B cell (primary cell): ENCODE data around the gene CINP. TPM values are rescaled to one million over a fixed set of nuclear protein-coding genes. Genes with fewer than 3 reads are reported as not detected.

Experiments used
- ATAC-seq: fragments of 200-7000 bp; cut with Tn5 transposase; one replicate; pipeline ENCODE4 v1.10.0; 2021; ENCODE audit warnings: low read depth, mild to moderate bottlenecking, moderate number of reproducible peaks, moderate library complexity
- CTCF ChIA-PET: fragments of 350-600 bp; sonication (Branson Sonifier 250); formaldehyde crosslinking; loops from one replicate; lab custom pipeline; 2021; ENCODE audit warnings: antibody characterized with exemption, inconsistent platforms; lab: Charles Lee
- POLR2A ChIA-PET: fragments of 350-600 bp; sonication (Branson Sonifier 250); formaldehyde crosslinking; loops from one replicate; lab custom pipeline; 2021; ENCODE audit warnings: antibody characterized with exemption; lab: Charles Lee
- DNase-seq: peaks from one replicate; pipeline ENCODE4 v3.0.0; 2013
- H2AFZ ChIP-seq: 2 replicates; pipeline ENCODE4 v1.6.1; 2012; ENCODE audit warnings: mild to moderate bottlenecking, low read depth, low read length; ENCODE audit not compliant: insufficient read depth, poor library complexity, severe bottlenecking
- H3K27ac ChIP-seq, 2 donors: 1 replicate in 1 of 2; 2 replicates in 1 of 2; pipeline ENCODE4 v1.5.1; 2012 to 2013; ENCODE audit warnings: low read length in 2 of 2, mild to moderate bottlenecking in 2 of 2, moderate library complexity in 1 of 2
- H3K27me3 ChIP-seq, 4 experiments: fragments of 200-600 bp in 1 of 4; sonication (generic) in 1 of 4; replicated peaks in 1 of 4; 1 replicate in 2 of 4; 2 replicates in 2 of 4; pipeline versions ENCODE4 v1.6.1 to v1.7.0; 2013 to 2016; ENCODE audit warnings: low read length in 3 of 4, mild to moderate bottlenecking in 2 of 4, mixed read lengths in 1 of 4, moderate library complexity in 1 of 4; ENCODE audit not compliant: insufficient read depth in 4 of 4, control insufficient read depth in 3 of 4; ENCODE audit errors: control extremely low read depth in 1 of 4
- H3K36me3 ChIP-seq, 2 experiments: replicated peaks in 1 of 2; 1 replicate in 1 of 2; 2 replicates in 1 of 2; pipeline versions ENCODE4 v1.6.1 to v1.7.1; 2013; ENCODE audit warnings: low read length in 1 of 2; ENCODE audit not compliant: insufficient read depth in 2 of 2, control insufficient read depth in 1 of 2; ENCODE audit errors: control extremely low read depth in 1 of 2, extremely low read depth in 1 of 2
- H3K4me1 ChIP-seq, 2 donors: fragments of 200-600 bp in 1 of 2; sonication (generic) in 1 of 2; 1 replicate in 1 of 2; 2 replicates in 1 of 2; pipeline versions ENCODE4 v1.5.1 to v1.6.1; 2013 to 2017; ENCODE audit warnings: low read length in 2 of 2; ENCODE audit not compliant: control insufficient read depth in 2 of 2, insufficient read depth in 2 of 2
- H3K4me2 ChIP-seq: replicated peaks from 2 replicates; pipeline ENCODE3; 2012; ENCODE audit warnings: mild to moderate bottlenecking, low read depth, low read length; ENCODE audit not compliant: poor library complexity, severe bottlenecking
- H3K4me3 ChIP-seq, 5 experiments: fragments of 200-600 bp in 1 of 5; sonication (generic) in 1 of 5; 1 replicate in 3 of 5; 2 replicates in 2 of 5; pipeline versions ENCODE4 v1.5.1 to v1.7.0; 2011 to 2016; ENCODE audit warnings: low read length in 4 of 5, mild to moderate bottlenecking in 4 of 5, low read depth in 2 of 5, control low read depth in 1 of 5, moderate library complexity in 1 of 5; ENCODE audit not compliant: insufficient read depth in 1 of 5; ENCODE audit errors: control extremely low read depth in 1 of 5, extremely low read depth in 1 of 5
- H3K79me2 ChIP-seq: fragments of 200-600 bp; sonication (generic); one replicate; pipeline ENCODE4 v1.6.0; 2016; ENCODE audit warnings: low read length; ENCODE audit not compliant: control insufficient read depth, insufficient read depth
- H3K9ac ChIP-seq: fragments of 200-600 bp; sonication (generic); 2 replicates; pipeline ENCODE4 v1.6.1; 2017; ENCODE audit warnings: mild to moderate bottlenecking, low read length, moderate library complexity
- H3K9me3 ChIP-seq, 3 donors: one replicate each; pipeline versions ENCODE4 v1.6.1 to v1.7.1; 2013; ENCODE audit warnings: low read length in 2 of 3; ENCODE audit not compliant: control insufficient read depth in 2 of 3, insufficient read depth in 1 of 3; ENCODE audit errors: control extremely low read depth in 1 of 3
- H4K20me1 ChIP-seq: 2 replicates; pipeline ENCODE4 v1.6.0; 2012; ENCODE audit warnings: mild to moderate bottlenecking, low read length; ENCODE audit not compliant: insufficient read depth, control insufficient read depth, poor library complexity, severe bottlenecking
- H3K27ac Mint-ChIP-seq: one replicate; pipeline ENCODE4 v1.8.0; 2021; ENCODE audit warnings: mixed read lengths
- H3K27me3 Mint-ChIP-seq: one replicate; pipeline ENCODE4 v1.8.0; 2021; ENCODE audit warnings: mixed read lengths
- H3K4me1 Mint-ChIP-seq: one replicate; pipeline ENCODE4 v1.8.0; 2021; ENCODE audit warnings: mixed read lengths
- H3K4me3 Mint-ChIP-seq: one replicate; pipeline ENCODE4 v1.8.0; 2021; ENCODE audit warnings: mixed read lengths
- H3K9me3 Mint-ChIP-seq: one replicate; pipeline ENCODE4 v1.8.0; 2022; ENCODE audit warnings: mixed read lengths; ENCODE audit not compliant: insufficient read depth
- CTCF ChIP-seq: fragments of 200-600 bp; IDR thresholded peaks from one replicate; pipeline ENCODE4 v1.8.0; 2022; ENCODE audit warnings: antibody characterized with exemption, mild to moderate bottlenecking
- EZH2 ChIP-seq: IDR thresholded peaks from 2 replicates; pipeline ENCODE4 v1.6.1; 2012; ENCODE audit warnings: borderline replicate concordance, low read depth, mild to moderate bottlenecking, moderate library complexity, low read length; ENCODE audit not compliant: insufficient read depth, poor library complexity, severe bottlenecking
- WGBS: methylation state at CpG from one replicate; pipeline ENCODE4 v1.1.5; 2013; ENCODE audit warnings: missing lambda C conversion rate; ENCODE audit not compliant: insufficient coverage; 5-methylcytosine and 5-hydroxymethylcytosine counted together
- intact Hi-C: fragments of 100-400 bp; cut with micrococcal nuclease; formaldehyde crosslinking; loops from one replicate; pipeline ENCODE4 v1.10.0; 2022
- polyA plus RNA-seq: library from polyadenylated mRNA; depleted of rRNA; stranded (reverse); fragments of >200 nt; gene quantifications from 2 replicates; pipeline ENCODE4 v1.2.3, GENCODE V29; 2012
- total RNA-seq, 2 donors: library from RNA; stranded (reverse); fragments of 120-200 nt in 1 of 2; gene quantifications; 1 replicate in 1 of 2; 2 replicates in 1 of 2; pipeline versions ENCODE4 v1.2.3 to v1.2.4, GENCODE V29; 2013 to 2022

The CINP gene
- total and polyA plus RNA-seq, 2 donors (not counting 1 experiment from before 2014, with no cell fraction given) = 21.9 to 28.8 TPM

DNA sequence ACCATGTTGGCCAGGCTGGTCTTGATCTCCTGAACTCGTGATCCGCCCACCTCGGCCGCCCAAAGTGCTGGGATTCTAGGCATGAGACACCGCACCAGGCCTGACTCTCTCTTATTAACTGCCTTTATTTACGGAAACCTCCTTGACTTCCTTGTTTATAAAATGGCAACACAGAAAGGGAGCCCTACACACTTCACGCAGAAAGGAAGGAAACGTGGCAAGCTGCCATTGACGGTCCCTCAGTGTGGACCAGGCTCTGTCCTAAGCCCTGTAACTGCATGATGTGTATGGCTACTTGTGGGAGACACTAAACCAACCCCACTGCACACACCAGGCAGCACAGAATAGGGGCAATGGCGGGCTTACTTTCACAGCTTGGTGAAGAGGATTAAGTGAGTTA lies 11.7 kb downstream of the CINP start:
- H2AFZ ChIP-seq = no peak overlapping the region
- Mint-ChIP-seq H3K27ac (no peak overlapping the region), H3K27me3 (no peaks in the 10 kb centered on the region), H3K4me1 (no peaks in the 10 kb centered on the region), H3K9me3 (no peaks in the 10 kb centered on the region), H3K4me3 (no peak overlapping the region)
- 94% methylated on average over 5 of the region's 10 CpGs for WGBS
- H3K27ac ChIP-seq = no peak overlapping the region
- peaks cover 0 to 74% of the 10 kb centered on the region in 2 experiments for H3K36me3 ChIP-seq
- no peak for ATAC-seq
- H3K4me1 ChIP-seq = no peaks in the 10 kb centered on the region
- no peak overlapping the region for H3K4me3 ChIP-seq
- no peaks in the 10 kb centered on the region for H3K27me3 ChIP-seq
- H4K20me1 ChIP-seq = peaks cover 3% of the 10 kb centered on the region
- H3K9me3 ChIP-seq = no peaks in the 10 kb centered on the region
- intact Hi-C loops = no loop called here
- peaks cover 10% of the 10 kb centered on the region for H3K79me2 ChIP-seq
- DNase-seq = no peak
- ChIA-PET CTCF (no interaction called here), POLR2A (no interaction called here)
- TF ChIP-seq EZH2 (no peak), CTCF (no peak)
- H3K4me2 ChIP-seq = no peak overlapping the region
- no peak overlapping the region for H3K9ac ChIP-seq

DNA sequence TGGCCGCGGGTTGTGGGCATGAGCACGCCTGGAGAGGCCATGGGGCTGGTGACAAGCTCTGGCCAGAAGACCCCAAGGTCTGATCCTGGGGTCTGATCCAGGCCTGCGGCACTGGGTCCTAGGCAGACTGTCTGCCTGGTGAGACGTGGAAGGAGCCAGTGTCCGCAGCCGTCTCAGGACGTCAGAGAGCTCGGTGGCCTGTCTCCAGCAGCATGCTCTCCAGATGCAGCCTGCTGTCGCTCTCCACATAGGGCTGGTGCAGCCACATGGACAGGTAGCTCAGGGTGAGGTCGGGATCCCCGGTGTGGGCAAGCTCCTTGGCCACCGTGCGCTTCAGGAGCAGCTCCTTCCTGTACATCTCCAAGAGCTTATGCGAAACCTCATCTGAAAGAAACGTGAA lies 14.3 kb downstream of the CINP start:
- no peak overlapping the region for H3K4me2 ChIP-seq
- Mint-ChIP-seq H3K4me1 (no peaks in the 10 kb centered on the region), H3K27ac (no peak overlapping the region), H3K9me3 (no peaks in the 10 kb centered on the region), H3K4me3 (no peak overlapping the region), H3K27me3 (no peaks in the 10 kb centered on the region)
- peaks cover 3% of the 10 kb centered on the region for H4K20me1 ChIP-seq
- intact Hi-C loops = no loop called here
- DNase-seq (no peak), ATAC-seq (no peak)
- no peaks in the 10 kb centered on the region for H3K4me1 ChIP-seq
- H2AFZ ChIP-seq = no peak overlapping the region
- TF ChIP-seq CTCF (no peak), EZH2 (no peak)
- no peaks in the 10 kb centered on the region for H3K9me3 ChIP-seq
- WGBS = over 99% methylated on average over 15 of the region's 16 CpGs
- H3K9ac ChIP-seq = no peak overlapping the region
- no peak overlapping the region for H3K27ac ChIP-seq
- POLR2A ChIA-PET = no interaction called here
- CTCF ChIA-PET = no interaction called here
- peaks cover 4 to 72% of the 10 kb centered on the region in 2 experiments for H3K36me3 ChIP-seq
- H3K27me3 ChIP-seq = no peaks in the 10 kb centered on the region
- no peak overlapping the region for H3K4me3 ChIP-seq
- peaks cover 6% of the 10 kb centered on the region for H3K79me2 ChIP-seq
